Kidney (tissue), 14 donors: ENCODE measurements around the gene ZNF624. TPM values are rescaled to one million over a fixed set of nuclear protein-coding genes. Genes with fewer than 3 reads are reported as not detected.

Experiments used
- DNase-seq, 5 donors: peaks; one replicate each; pipeline ENCODE4 v3.0.0-alpha.2; 2013 to 2020
- FAIRE-seq: peaks from 2 replicates; lab custom pipeline; 2012; peaks lifted over from hg19 to GRCh38; lab: Jason Lieb, UNC
- H3K27ac ChIP-seq, 2 donors: one replicate each; pipeline ENCODE4 v1.7.0; 2013; ENCODE audit warnings: low read depth in 2 of 2, low read length in 2 of 2, inconsistent platforms in 1 of 2
- H3K27me3 ChIP-seq: one replicate; pipeline ENCODE4 v1.7.1; 2013; ENCODE audit warnings: low read length, inconsistent platforms; ENCODE audit not compliant: control insufficient read depth, insufficient read depth
- H3K36me3 ChIP-seq, 3 donors: one replicate each; pipeline versions ENCODE4 v1.7.0 to v1.7.1; 2013; ENCODE audit warnings: low read length in 3 of 3, control low read depth in 1 of 3, inconsistent platforms in 1 of 3; ENCODE audit not compliant: insufficient read depth in 3 of 3, control insufficient read depth in 2 of 3
- H3K4me1 ChIP-seq, 3 donors: one replicate each; pipeline versions ENCODE4 v1.7.0 to v1.7.1; 2013; ENCODE audit warnings: low read length in 3 of 3, inconsistent platforms in 1 of 3, low read depth in 1 of 3; ENCODE audit not compliant: control insufficient read depth in 2 of 3, insufficient read depth in 2 of 3
- H3K4me3 ChIP-seq, 3 donors: one replicate each; pipeline versions ENCODE4 v1.7.0 to v1.8.1; 2013; ENCODE audit warnings: low read length in 3 of 3, control low read depth in 1 of 3, inconsistent platforms in 1 of 3
- H3K9ac ChIP-seq, 3 donors: one replicate each; pipeline versions ENCODE4 v1.7.0 to v1.7.1; 2013; ENCODE audit warnings: low read length in 3 of 3, control low read depth in 1 of 3, inconsistent platforms in 1 of 3
- H3K9me3 ChIP-seq, 3 donors: one replicate each; pipeline versions ENCODE4 v1.7.0 to v1.7.1; 2013; ENCODE audit warnings: low read length in 3 of 3, control low read depth in 1 of 3, inconsistent platforms in 1 of 3; ENCODE audit not compliant: control insufficient read depth in 2 of 3, insufficient read depth in 1 of 3
- CTCF ChIP-seq: IDR thresholded peaks from 3 replicates; pipeline ENCODE4 v1.5.1; 2012; ENCODE audit warnings: mild to moderate bottlenecking, moderate library complexity, borderline replicate concordance; ENCODE audit not compliant: insufficient read depth; ENCODE audit errors: extremely low read depth
- intact Hi-C: fragments of 100-400 bp; cut with DNase I; formaldehyde crosslinking; loops from one replicate; pipeline ENCODE4 v1.11.1; 2022
- polyA plus RNA-seq: library from polyadenylated mRNA; stranded (reverse); fragments of 350-450 nt; fragmentation: Illumina TruSeq; extraction: RNeasy Lipid Tissue Mini Kit (QIAGEN cat#74804); gene quantifications from one replicate; pipeline ENCODE4 v1.2.3, GENCODE V29; 2014; ENCODE audit warnings: low read depth, low replicate concordance; ENCODE audit not compliant: insufficient read depth
- total RNA-seq: library from RNA; stranded (reverse); fragmentation: NEBNext Ultra II Directional; extraction: Animal tissue kit (Norgen Biotek cat#: 25700); gene quantifications from one replicate; pipeline ENCODE4 v1.2.1, GENCODE V29; 2021
- donor health status: control.
- donor health status: control.
- donor health status: control.
- donor health status: control.
- donor health status: control.
- donor health status: DM: yes; HTN: yes; CAD: no.
- donor health status: Normal renal cell carcinoma (clear cell type).

ZNF624 gene
- total and polyA plus RNA-seq, 2 donors from 2014 or later, result 0.90 to 7.8 TPM

- no peak overlapping the region for H3K4me3 ChIP-seq
- H3K9ac ChIP-seq, result no peak overlapping the region
- no peak for DNase-seq
- no peaks in the 10 kb centered on the region for H3K9me3 ChIP-seq
- no peaks in the 10 kb centered on the region for H3K36me3 ChIP-seq
- intact Hi-C loops, result no loop called here
- H3K27ac ChIP-seq, result no peak overlapping the region
- TF ChIP-seq CTCF, result no peak
- H3K27me3 ChIP-seq, result peaks cover 2% of the 10 kb centered on the region
- FAIRE-seq, result no peak
- H3K4me1 ChIP-seq, result no peaks in the 10 kb centered on the region
These were observed 9.3 kb upstream of the ZNF624 start for GRCh38 chr17:16662936-16663335.

- TF ChIP-seq CTCF, result no peak
- Histone ChIP-seq H3K27ac (no peak overlapping the region), H3K4me1 (no peaks in the 10 kb centered on the region), H3K36me3 (no peaks in the 10 kb centered on the region), H3K9ac (no peak overlapping the region), H3K27me3 (peaks cover 2% of the 10 kb centered on the region), H3K9me3 (no peaks in the 10 kb centered on the region), H3K4me3 (no peak overlapping the region)
- no peak for DNase-seq
- peak; percentile 68 for FAIRE-seq
- intact Hi-C loops, result no loop called here
These were observed 7.6 kb upstream of the ZNF624 start for GRCh38 chr17:16661217-16661616.

- TF ChIP-seq CTCF, result no peak
- no peaks in the 10 kb centered on the region for H3K9me3 ChIP-seq
- peaks cover 0 to 7% (median 0%) of the 10 kb centered on the region in 3 donors for H3K4me1 ChIP-seq
- H3K36me3 ChIP-seq, result no peaks in the 10 kb centered on the region
- H3K4me3 ChIP-seq, result peak overlapping the region; percentile 68 to 91 (median 86)
- no peak for DNase-seq
- H3K9ac ChIP-seq, result peak overlapping the region; percentile 64 to 85 (median 74)
- peak overlapping the region; percentile 90 to 93 for H3K27ac ChIP-seq
- H3K27me3 ChIP-seq, result no peaks in the 10 kb centered on the region
- intact Hi-C loops, result no loop called here
- FAIRE-seq, result no peak
These were observed 743 bp downstream of the ZNF624 start for GRCh38 chr17:16652847-16653366.

GRCh38 chr17:16652252-16652651 lies 1.4 kb downstream of the ZNF624 start:
- intact Hi-C loops, result no loop called here
- Histone ChIP-seq H3K27ac (no peak overlapping the region), H3K9me3 (no peaks in the 10 kb centered on the region), H3K4me1 (peaks cover 0 to 7% (median 0%) of the 10 kb centered on the region in 3 donors), H3K36me3 (no peaks in the 10 kb centered on the region), H3K9ac (no peak overlapping the region), H3K4me3 (no peak overlapping the region), H3K27me3 (no peaks in the 10 kb centered on the region)
- DNase-seq (no peak), FAIRE-seq (no peak)
- no peak for TF ChIP-seq CTCF
